ENCODE data around the gene ADAMTS2. TPM values are rescaled to one million over a fixed set of nuclear protein-coding genes. Genes with fewer than 3 reads are reported as not detected.

Gene ADAMTS2
- total and polyA plus RNA-seq, 2 experiments from 2014 or later = 62.0 to 132 TPM

DNA sequence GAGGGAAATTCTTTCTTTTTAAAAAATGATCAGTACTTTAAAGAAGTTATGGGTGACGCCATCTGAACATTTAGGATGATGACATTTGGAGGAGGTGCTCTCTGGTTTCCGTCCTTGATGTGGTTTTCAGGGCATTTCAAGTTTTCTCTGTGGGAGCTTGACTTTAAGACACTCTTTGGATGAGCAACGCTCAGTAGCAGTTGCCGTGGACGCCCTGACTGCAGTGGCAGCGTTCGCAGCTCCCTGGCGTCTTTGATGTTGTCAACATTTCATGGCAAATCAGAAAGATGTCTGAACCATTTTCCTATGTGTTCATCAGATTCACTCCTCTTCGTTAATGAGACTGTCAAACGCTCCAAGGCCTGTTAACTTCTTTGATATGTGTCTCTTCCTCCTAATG, 199.0 kb downstream of the ADAMTS2 start:
- H3K9me2 ChIP-seq (ENCODE audit: insufficient read depth) = no peaks in the 10 kb centered on the region
- in situ Hi-C loops (cut with MboI) = no loop called here
- H3K36me3 ChIP-seq (ENCODE audit: low read depth) = 0 out of 2 replicates have a peak, but pooled peaks cover 12% of the 10 kb centered on the region
- H3K4me1 ChIP-seq (ENCODE audit: insufficient read depth) = peaks cover 17% of the 10 kb centered on the region
- TF ChIP-seq EZH2phosphoT487 (IDR thresholded peaks at IDR 0.05; ENCODE audit: insufficient read depth, low read depth) = no peak
- TF ChIP-seq EZH2 (IDR thresholded peaks at IDR 0.05; ENCODE audit: insufficient read depth, poor library complexity, severe bottlenecking) = no peak
- H3K9me3 ChIP-seq (ENCODE audit: low read depth) = no peaks in the 10 kb centered on the region
- H2AFZ ChIP-seq = no peak overlapping the region
- no peaks in the 10 kb centered on the region for H3K27me3 ChIP-seq (replicated peaks; ENCODE audit: insufficient read depth)
- H3K4me3 ChIP-seq = no peak overlapping the region
- 96 to 97% methylated on average over 10 of the region's 10 CpGs for WGBS, 2 experiments (ENCODE audit: low coverage in 1 of 2, low lambda C conversion rate in 2 of 2, missing lambda C conversion rate in 2 of 2)
- no peaks in the 10 kb centered on the region for H4K20me1 ChIP-seq (ENCODE audit: insufficient read depth)
- DNase-seq = no peak
- no peak overlapping the region for H3K27ac ChIP-seq
- H3F3A ChIP-seq (ENCODE audit: insufficient read depth) = peaks cover 26% of the 10 kb centered on the region; the same call in 1 of the 2 replicates
- H3K9ac ChIP-seq = no peak overlapping the region
- H3K4me2 ChIP-seq (ENCODE audit: unreplicated experiment) = no peak overlapping the region
- no peaks in the 10 kb centered on the region for H3K79me2 ChIP-seq (ENCODE audit: insufficient read depth)

DNA sequence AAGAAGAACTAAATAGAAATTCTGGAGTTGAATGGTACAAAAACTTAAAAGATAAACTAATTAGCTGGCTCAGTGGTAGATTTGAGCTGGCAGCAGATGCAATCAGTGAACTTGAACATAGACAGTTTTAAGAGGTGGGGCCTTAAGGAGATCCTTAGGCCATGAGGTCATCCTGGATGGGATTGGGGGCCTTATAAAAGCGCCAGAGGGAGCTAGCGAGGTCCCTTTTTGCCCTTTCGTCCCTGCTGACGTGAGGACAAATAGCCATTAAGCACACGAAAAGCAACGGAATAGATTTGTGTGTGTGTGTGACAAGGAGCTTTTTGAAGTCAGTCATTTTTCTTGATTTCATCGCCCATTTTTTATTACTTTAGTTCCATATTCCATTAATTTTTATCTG, 201.8 kb downstream of the ADAMTS2 start:
- Histone ChIP-seq H3K4me3 (no peak overlapping the region), H3K9me2 (ENCODE audit: insufficient read depth) (no peaks in the 10 kb centered on the region), H3K9me3 (ENCODE audit: low read depth) (no peaks in the 10 kb centered on the region), H3K4me2 (ENCODE audit: unreplicated experiment) (peak overlapping the region; percentile 47), H4K20me1 (ENCODE audit: insufficient read depth) (no peaks in the 10 kb centered on the region), H3K36me3 (ENCODE audit: low read depth) (no peaks in the 10 kb centered on the region), H3K27me3 (replicated peaks; ENCODE audit: insufficient read depth) (no peaks in the 10 kb centered on the region), H3K27ac (peak overlapping the region; percentile 71), H3K4me1 (ENCODE audit: insufficient read depth) (peaks cover 17% of the 10 kb centered on the region), H2AFZ (no peak overlapping the region), H3F3A (ENCODE audit: insufficient read depth) (peaks cover 26% of the 10 kb centered on the region; the same call in 1 of the 2 replicates), H3K79me2 (ENCODE audit: insufficient read depth) (no peaks in the 10 kb centered on the region), H3K9ac (peak overlapping the region; percentile 38)
- no peak for TF ChIP-seq EZH2 (IDR thresholded peaks at IDR 0.05; ENCODE audit: insufficient read depth, poor library complexity, severe bottlenecking)
- no peak for TF ChIP-seq EZH2phosphoT487 (IDR thresholded peaks at IDR 0.05; ENCODE audit: insufficient read depth, low read depth)
- WGBS, 2 experiments (ENCODE audit: low coverage in 1 of 2, low lambda C conversion rate in 2 of 2, missing lambda C conversion rate in 2 of 2) = 56 to 57% methylated on average over 7 of the region's 7 CpGs
- DNase-seq = peak; percentile 70
- in situ Hi-C loops (cut with MboI) = no loop called here

DNA sequence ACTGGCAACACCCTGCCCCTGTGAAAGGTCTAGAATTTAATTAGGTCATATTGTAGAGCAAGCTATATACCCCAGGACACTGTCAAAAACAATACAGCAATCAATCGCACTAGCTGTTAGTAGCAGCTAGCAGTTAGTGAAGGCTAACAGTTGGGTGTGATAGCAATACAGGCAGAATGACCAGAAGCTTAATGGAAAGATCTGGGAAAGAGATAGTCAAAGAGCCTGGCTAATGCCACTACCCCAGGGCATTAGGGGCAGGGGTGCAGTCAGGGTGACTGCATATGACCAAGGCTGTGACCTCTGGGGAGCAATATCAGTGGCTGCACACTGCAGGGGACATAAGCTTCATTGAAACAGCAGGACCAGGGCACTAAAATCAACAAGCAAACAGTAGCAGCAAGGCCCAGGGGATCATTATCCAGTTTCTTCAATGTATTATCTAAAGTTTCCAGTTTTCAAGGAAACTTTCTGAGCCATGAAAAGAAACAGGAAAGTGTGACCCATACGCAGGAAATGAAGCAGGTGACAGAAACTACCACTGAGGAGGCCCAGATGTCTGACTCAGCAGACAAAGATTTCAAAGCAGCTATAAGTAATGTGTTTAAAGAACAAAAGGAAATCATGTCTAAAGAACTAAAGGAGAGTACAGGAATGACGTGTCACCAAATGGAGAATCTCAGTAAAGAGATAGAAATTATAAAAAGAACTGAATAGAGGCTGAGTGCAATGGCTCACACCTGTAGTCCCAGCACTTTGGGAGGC, 202.6 kb downstream of the ADAMTS2 start:
- no peaks in the 10 kb centered on the region for H3K79me2 ChIP-seq (ENCODE audit: insufficient read depth)
- peak; percentile 80 for DNase-seq
- no peak overlapping the region for H3K4me3 ChIP-seq
- H4K20me1 ChIP-seq (ENCODE audit: insufficient read depth) = no peaks in the 10 kb centered on the region
- in situ Hi-C loops (cut with MboI) = no loop called here
- H3K4me1 ChIP-seq (ENCODE audit: insufficient read depth) = peaks cover 17% of the 10 kb centered on the region
- H3K9me2 ChIP-seq (ENCODE audit: insufficient read depth) = no peaks in the 10 kb centered on the region
- WGBS, 2 experiments (ENCODE audit: low coverage in 1 of 2, low lambda C conversion rate in 2 of 2, missing lambda C conversion rate in 2 of 2) = 40 to 57% methylated on average over 3 of the region's 3 CpGs
- H3K4me2 ChIP-seq (ENCODE audit: unreplicated experiment) = peak overlapping the region; percentile 47
- H3K9me3 ChIP-seq (ENCODE audit: low read depth) = no peaks in the 10 kb centered on the region
- H3K9ac ChIP-seq = peak overlapping the region; percentile 38
- no peak for TF ChIP-seq EZH2phosphoT487 (IDR thresholded peaks at IDR 0.05; ENCODE audit: insufficient read depth, low read depth)
- no peak for TF ChIP-seq EZH2 (IDR thresholded peaks at IDR 0.05; ENCODE audit: insufficient read depth, poor library complexity, severe bottlenecking)
- H3K27ac ChIP-seq = peak overlapping the region; percentile 71
- H3K36me3 ChIP-seq (ENCODE audit: low read depth) = no peaks in the 10 kb centered on the region
- H2AFZ ChIP-seq = no peak overlapping the region
- H3K27me3 ChIP-seq (replicated peaks; ENCODE audit: insufficient read depth) = no peaks in the 10 kb centered on the region
- peaks cover 26% of the 10 kb centered on the region; the same call in 1 of the 2 replicates for H3F3A ChIP-seq (ENCODE audit: insufficient read depth)

DNA sequence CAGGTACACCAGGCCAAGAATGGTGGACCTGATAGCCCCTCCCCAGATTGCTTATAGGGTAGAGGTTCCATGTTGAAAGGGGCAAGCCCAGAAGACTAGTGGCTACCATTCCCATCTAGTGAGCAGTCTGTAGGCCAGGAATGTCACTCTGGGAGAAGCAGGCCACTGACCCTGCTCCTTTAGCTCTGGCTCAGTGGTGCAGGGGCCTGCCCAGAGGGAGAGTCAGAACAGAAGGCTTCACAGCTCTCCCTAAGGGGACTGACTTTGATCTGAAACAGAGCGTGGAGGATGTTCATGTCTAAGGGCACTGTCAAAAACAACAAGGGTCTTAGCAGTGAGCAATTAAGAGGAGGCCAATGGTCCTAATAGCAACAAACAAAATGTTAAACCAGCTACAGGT, 203.4 kb downstream of the ADAMTS2 start:
- TF ChIP-seq EZH2 (IDR thresholded peaks at IDR 0.05; ENCODE audit: insufficient read depth, poor library complexity, severe bottlenecking) (no peak), EZH2phosphoT487 (IDR thresholded peaks at IDR 0.05; ENCODE audit: insufficient read depth, low read depth) (no peak)
- H3K27me3 ChIP-seq (replicated peaks; ENCODE audit: insufficient read depth) = no peaks in the 10 kb centered on the region
- 0% methylated on average over 1 of the region's 1 CpG for WGBS, 2 experiments (ENCODE audit: low coverage in 1 of 2, low lambda C conversion rate in 2 of 2, missing lambda C conversion rate in 2 of 2)
- no peak overlapping the region for H3K27ac ChIP-seq
- no peaks in the 10 kb centered on the region for H3K9me2 ChIP-seq (ENCODE audit: insufficient read depth)
- H2AFZ ChIP-seq = no peak overlapping the region
- no peak overlapping the region for H3K9ac ChIP-seq
- peaks cover 17% of the 10 kb centered on the region for H3K4me1 ChIP-seq (ENCODE audit: insufficient read depth)
- in situ Hi-C loops (cut with MboI) = no loop called here
- H3K79me2 ChIP-seq (ENCODE audit: insufficient read depth) = no peaks in the 10 kb centered on the region
- H3K4me2 ChIP-seq (ENCODE audit: unreplicated experiment) = no peak overlapping the region
- H4K20me1 ChIP-seq (ENCODE audit: insufficient read depth) = no peaks in the 10 kb centered on the region
- no peaks in the 10 kb centered on the region for H3K9me3 ChIP-seq (ENCODE audit: low read depth)
- DNase-seq = no peak
- no peaks in the 10 kb centered on the region for H3K36me3 ChIP-seq (ENCODE audit: low read depth)
- peaks cover 26% of the 10 kb centered on the region; the same call in 1 of the 2 replicates for H3F3A ChIP-seq (ENCODE audit: insufficient read depth)
- no peak overlapping the region for H3K4me3 ChIP-seq
